Stimulated activated CD8-positive, alpha-beta memory T cell treated with anti-CD3 and anti-CD28 coated beads, Interleukin-7, amount 100 ng/mL, for 1 hour (primary cell): Measurements from ENCODE around the gene NFU1.
"Not testable (repeated sequence)": the region's sequence is repeated elsewhere in the genome, so short reads cannot be mapped to it uniquely, and the experiment has no call there.

ENCODE experiments used
- DNase-seq, 2 donors: peaks; one replicate each; pipeline ENCODE4 v3.0.0-alpha.2; 2020; ENCODE audit warnings: low read depth in 2 of 2

NFU1 gene

GRCh38 chr2:69387770-69388481, 49.3 kb downstream of the NFU1 start:
- no peak for DNase-seq

- DNase-seq: peak; percentile 85 to 86
Measured at GRCh38 chr2:69386789-69387734, 50.2 kb downstream of the NFU1 start, which contains the start of gene GFPT1. Gene GFPT1, minus strand, starts transcription at chr2:69387227. Its CDS starts 156 bp downstream, at chr2:69387071.

- no peak for DNase-seq
Measured at GRCh38 chr2:69386360-69386759, 50.9 kb downstream of the NFU1 start.

GRCh38 chr2:69385443-69386151, 51.6 kb downstream of the NFU1 start:
- no peak for DNase-seq

GRCh38 chr2:69384618-69385081, 52.6 kb downstream of the NFU1 start:
- DNase-seq: no peak

- no peak for DNase-seq
Measured at GRCh38 chr2:69383176-69383812, 53.9 kb downstream of the NFU1 start.

- DNase-seq: no peak
Measured at GRCh38 chr2:69382547-69382946, 54.7 kb downstream of the NFU1 start.

- DNase-seq: no peak
Measured at GRCh38 chr2:69381337-69381737, 55.9 kb downstream of the NFU1 start.

- DNase-seq: no peak
Measured at GRCh38 chr2:69380072-69380917, 56.9 kb downstream of the NFU1 start.

- DNase-seq: no peak
Measured at GRCh38 chr2:69376403-69376802, 60.8 kb downstream of the NFU1 start.

GRCh38 chr2:69375494-69376353, 61.5 kb downstream of the NFU1 start:
- no peak for DNase-seq

GRCh38 chr2:69372767-69373166, 64.5 kb downstream of the NFU1 start:
- no peak for DNase-seq

GRCh38 chr2:69369802-69370201, 67.4 kb downstream of the NFU1 start:
- DNase-seq: no peak

- DNase-seq: no peak
Measured at GRCh38 chr2:69368588-69368987, 68.6 kb downstream of the NFU1 start.

- DNase-seq: no peak
Measured at GRCh38 chr2:69359371-69359770, 77.9 kb downstream of the NFU1 start.

GRCh38 chr2:69358914-69359313, 78.3 kb downstream of the NFU1 start:
- DNase-seq: no peak

- DNase-seq: no peak
Measured at GRCh38 chr2:69356471-69356870, 80.8 kb downstream of the NFU1 start.

GRCh38 chr2:69354976-69355375, 82.3 kb downstream of the NFU1 start:
- not testable (repeated sequence) for DNase-seq

- DNase-seq: no peak
Measured at GRCh38 chr2:69353360-69353759, 83.9 kb downstream of the NFU1 start.

GRCh38 chr2:69348781-69349180, 88.5 kb downstream of the NFU1 start:
- DNase-seq: no peak
